Ishikawa (cell line): ENCODE measurements around the gene RNPEP.

Source experiments
- CEBPB ChIP-seq: IDR thresholded peaks from 2 replicates; pipeline ENCODE4 v1.6.1; 2012
- CREB1 ChIP-seq: IDR thresholded peaks from 2 replicates; pipeline ENCODE4 v1.6.1; 2012; ENCODE audit warnings: low read depth
- EGR1 ChIP-seq: IDR thresholded peaks from 2 replicates; pipeline ENCODE4 v1.6.1; 2012
- EP300 ChIP-seq: IDR thresholded peaks from 2 replicates; pipeline ENCODE4 v1.6.1; 2012; ENCODE audit warnings: borderline replicate concordance
- FOXM1 ChIP-seq: IDR thresholded peaks from 2 replicates; pipeline ENCODE4 v1.6.1; 2012; ENCODE audit warnings: low read depth, borderline replicate concordance
- MAX ChIP-seq: IDR thresholded peaks from 2 replicates; pipeline ENCODE4 v1.6.1; 2012
- NFIC ChIP-seq: IDR thresholded peaks from 2 replicates; pipeline ENCODE4 v1.6.1; 2012
- RAD21 ChIP-seq: IDR thresholded peaks from 2 replicates; pipeline ENCODE4 v1.6.1; 2012; ENCODE audit warnings: low read depth
- TAF1 ChIP-seq: IDR thresholded peaks from 2 replicates; pipeline ENCODE4 v1.6.1; 2012; ENCODE audit warnings: low read depth, mild to moderate bottlenecking
- TCF12 ChIP-seq: IDR thresholded peaks from 2 replicates; pipeline ENCODE4 v1.6.1; 2012; ENCODE audit warnings: low read depth
- TEAD4 ChIP-seq: IDR thresholded peaks from 2 replicates; pipeline ENCODE4 v1.6.1; 2012
- YY1 ChIP-seq: IDR thresholded peaks from 2 replicates; pipeline ENCODE4 v1.6.1; 2012; ENCODE audit warnings: low read depth
- ZBTB7A ChIP-seq: IDR thresholded peaks from 2 replicates; pipeline ENCODE4 v1.6.1; 2012; ENCODE audit warnings: low read depth
- TF ChIP-seq, protein P1 (sequence below): IDR thresholded peaks from 2 replicates; pipeline ENCODE4 v1.6.1; 2012; ENCODE audit warnings: low read depth, mild to moderate bottlenecking
- TF ChIP-seq, protein P2 (sequence below): IDR thresholded peaks from 2 replicates; pipeline ENCODE4 v1.6.1; 2012

RNPEP gene

DNA sequence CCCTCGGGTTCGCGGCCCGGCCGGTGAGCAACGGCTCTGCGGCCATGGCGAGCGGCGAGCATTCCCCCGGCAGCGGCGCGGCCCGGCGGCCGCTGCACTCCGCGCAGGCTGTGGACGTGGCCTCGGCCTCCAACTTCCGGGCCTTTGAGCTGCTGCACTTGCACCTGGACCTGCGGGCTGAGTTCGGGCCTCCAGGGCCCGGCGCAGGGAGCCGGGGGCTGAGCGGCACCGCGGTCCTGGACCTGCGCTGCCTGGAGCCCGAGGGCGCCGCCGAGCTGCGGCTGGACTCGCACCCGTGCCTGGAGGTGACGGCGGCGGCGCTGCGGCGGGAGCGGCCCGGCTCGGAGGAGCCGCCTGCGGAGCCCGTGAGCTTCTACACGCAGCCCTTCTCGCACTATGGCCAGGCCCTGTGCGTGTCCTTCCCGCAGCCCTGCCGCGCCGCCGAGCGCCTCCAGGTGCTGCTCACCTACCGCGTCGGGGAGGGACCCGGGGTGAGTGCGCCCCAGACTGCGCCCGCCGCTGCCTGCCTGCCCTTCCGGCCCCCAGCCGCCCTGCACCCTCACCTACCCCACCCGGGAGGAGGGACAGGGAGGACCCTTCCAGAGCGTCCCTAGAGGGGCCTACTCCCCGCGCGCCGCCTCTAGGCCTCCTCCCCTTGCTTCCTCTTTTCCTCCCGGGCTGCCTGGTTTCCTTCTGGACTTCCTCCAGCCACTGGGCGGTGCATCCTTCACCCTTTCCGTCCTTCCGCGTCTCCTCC lies at the start of gene RNPEP:
TSS of gene RNPEP (plus strand) at position 26 of the 757 bp plus-strand sequence. CDS start at position 45, 19 bp downstream.
- TF ChIP-seq EP300 (no peak), MAX (0 out of 2 replicates have a peak, but pooled peaks have one; percentile 15), ZBTB7A (0 out of 2 replicates have a peak, but pooled peaks have one; percentile 30), YY1 (peak; percentile 56; the same call in 1 of the 2 replicates), TEAD4 (0 out of 2 replicates have a peak, but pooled peaks have one; percentile 17), TAF1 (no peak; the same call in 1 of the 2 replicates), FOXM1 (no peak)
- TF ChIP-seq, protein P1, sequence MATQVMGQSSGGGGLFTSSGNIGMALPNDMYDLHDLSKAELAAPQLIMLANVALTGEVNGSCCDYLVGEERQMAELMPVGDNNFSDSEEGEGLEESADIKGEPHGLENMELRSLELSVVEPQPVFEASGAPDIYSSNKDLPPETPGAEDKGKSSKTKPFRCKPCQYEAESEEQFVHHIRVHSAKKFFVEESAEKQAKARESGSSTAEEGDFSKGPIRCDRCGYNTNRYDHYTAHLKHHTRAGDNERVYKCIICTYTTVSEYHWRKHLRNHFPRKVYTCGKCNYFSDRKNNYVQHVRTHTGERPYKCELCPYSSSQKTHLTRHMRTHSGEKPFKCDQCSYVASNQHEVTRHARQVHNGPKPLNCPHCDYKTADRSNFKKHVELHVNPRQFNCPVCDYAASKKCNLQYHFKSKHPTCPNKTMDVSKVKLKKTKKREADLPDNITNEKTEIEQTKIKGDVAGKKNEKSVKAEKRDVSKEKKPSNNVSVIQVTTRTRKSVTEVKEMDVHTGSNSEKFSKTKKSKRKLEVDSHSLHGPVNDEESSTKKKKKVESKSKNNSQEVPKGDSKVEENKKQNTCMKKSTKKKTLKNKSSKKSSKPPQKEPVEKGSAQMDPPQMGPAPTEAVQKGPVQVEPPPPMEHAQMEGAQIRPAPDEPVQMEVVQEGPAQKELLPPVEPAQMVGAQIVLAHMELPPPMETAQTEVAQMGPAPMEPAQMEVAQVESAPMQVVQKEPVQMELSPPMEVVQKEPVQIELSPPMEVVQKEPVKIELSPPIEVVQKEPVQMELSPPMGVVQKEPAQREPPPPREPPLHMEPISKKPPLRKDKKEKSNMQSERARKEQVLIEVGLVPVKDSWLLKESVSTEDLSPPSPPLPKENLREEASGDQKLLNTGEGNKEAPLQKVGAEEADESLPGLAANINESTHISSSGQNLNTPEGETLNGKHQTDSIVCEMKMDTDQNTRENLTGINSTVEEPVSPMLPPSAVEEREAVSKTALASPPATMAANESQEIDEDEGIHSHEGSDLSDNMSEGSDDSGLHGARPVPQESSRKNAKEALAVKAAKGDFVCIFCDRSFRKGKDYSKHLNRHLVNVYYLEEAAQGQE: no peak

GRCh38 chr1:201933840-201934430 lies 48.5 kb upstream of the RNPEP start:
- TF ChIP-seq MAX (no peak), TCF12 (no peak), ZBTB7A (no peak), CREB1 (no peak), EP300 (no peak), CEBPB (no peak), EGR1 (no peak), TEAD4 (no peak)
- TF ChIP-seq, protein P2, sequence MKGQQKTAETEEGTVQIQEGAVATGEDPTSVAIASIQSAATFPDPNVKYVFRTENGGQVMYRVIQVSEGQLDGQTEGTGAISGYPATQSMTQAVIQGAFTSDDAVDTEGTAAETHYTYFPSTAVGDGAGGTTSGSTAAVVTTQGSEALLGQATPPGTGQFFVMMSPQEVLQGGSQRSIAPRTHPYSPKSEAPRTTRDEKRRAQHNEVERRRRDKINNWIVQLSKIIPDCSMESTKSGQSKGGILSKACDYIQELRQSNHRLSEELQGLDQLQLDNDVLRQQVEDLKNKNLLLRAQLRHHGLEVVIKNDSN: no peak
- TF ChIP-seq, protein P1: no peak

- TF ChIP-seq NFIC (no peak), TAF1 (no peak), EP300 (no peak), MAX (no peak), TCF12 (no peak), CEBPB (no peak), YY1 (no peak)
- TF ChIP-seq, protein P2: no peak
Measured at GRCh38 chr1:201937624-201938213, 44.7 kb upstream of the RNPEP start.

DNA sequence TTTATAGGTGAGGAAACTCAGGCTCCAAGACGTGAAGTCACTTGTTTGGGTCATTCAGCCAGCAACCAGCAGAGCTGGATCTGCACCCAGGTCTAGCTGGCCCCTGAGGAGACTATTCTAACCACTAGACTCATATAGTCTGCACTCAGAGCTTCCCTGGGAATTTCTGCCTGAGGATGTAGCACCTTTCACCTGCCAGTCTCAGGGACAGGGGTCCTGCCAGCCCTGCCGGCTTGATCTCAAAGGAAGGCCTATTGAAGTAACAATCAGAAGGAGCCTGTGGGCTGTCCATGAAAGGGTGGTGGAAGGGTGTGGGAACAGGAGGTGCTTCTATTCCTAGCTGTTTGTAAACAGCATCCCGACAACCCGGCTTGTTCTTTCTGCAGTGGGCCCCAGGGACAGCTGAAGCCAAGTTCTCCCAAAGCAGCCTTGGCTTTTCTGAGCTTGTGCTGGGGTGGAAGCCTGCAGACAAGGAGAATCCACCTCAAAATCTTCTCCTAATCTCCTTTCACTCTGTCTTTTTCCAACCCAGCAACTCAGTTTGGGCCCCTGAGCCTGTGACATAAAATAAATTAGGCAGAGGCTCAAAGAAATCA lies 43.9 kb upstream of the RNPEP start:
- TF ChIP-seq CREB1: no peak
- TF ChIP-seq EP300: no peak
- TF ChIP-seq EGR1: no peak
- TF ChIP-seq ZBTB7A: no peak
- TF ChIP-seq TEAD4: no peak
- no peak for TF ChIP-seq TCF12
- TF ChIP-seq, protein P1: no peak
- no peak for TF ChIP-seq NFIC
- no peak for TF ChIP-seq MAX
- no peak for TF ChIP-seq YY1
- TF ChIP-seq, protein P2: no peak
- no peak for TF ChIP-seq FOXM1
- TF ChIP-seq TAF1: no peak
- no peak for TF ChIP-seq RAD21
